SK-N-SH treated with all-trans-retinoic acid at 6 μM for 48 hours (cell line): ENCODE results near the gene RAD54L.

ENCODE experiments used
- ATAC-seq: fragments of 200-7000 bp; cut with Tn5 transposase; 3 replicates; pipeline ENCODE4 v1.9.1; 2020; ENCODE audit warnings: mild to moderate bottlenecking, moderate library complexity
- ARNTL ChIP-seq: fragments of 450-650 bp; formaldehyde crosslinking; IDR thresholded peaks from 2 replicates; pipeline ENCODE4 v1.5.0; 2020; ENCODE audit warnings: low read depth, mild to moderate bottlenecking, moderate library complexity, borderline replicate concordance
- CSDC2 ChIP-seq: fragments of 250-450 bp; sonication (Bioruptor Pico); IDR thresholded peaks from 2 replicates; pipeline ENCODE4 v1.5.0; 2020; ENCODE audit warnings: mild to moderate bottlenecking, moderate library complexity
- ESRRG ChIP-seq: fragments of 250-450 bp; sonication (Bioruptor Pico); IDR thresholded peaks from 2 replicates; pipeline ENCODE4 v1.6.1; 2021; ENCODE audit warnings: mild to moderate bottlenecking
- GLIS3 ChIP-seq: fragments of 250-450 bp; sonication (Bioruptor Pico); IDR thresholded peaks from 2 replicates; pipeline ENCODE4 v1.5.0; 2020; ENCODE audit warnings: mild to moderate bottlenecking, moderate library complexity
- ISL1 ChIP-seq: fragments of 250-450 bp; sonication (Bioruptor Pico); IDR thresholded peaks from 2 replicates; pipeline ENCODE4 v2.1.2; 2022; ENCODE audit warnings: mild to moderate bottlenecking, moderate library complexity
- OSR1 ChIP-seq: fragments of 250-450 bp; sonication (Bioruptor Pico); IDR thresholded peaks from 2 replicates; pipeline ENCODE4 v1.8.0; 2022; ENCODE audit warnings: moderate library complexity, mild to moderate bottlenecking, inconsistent platforms
- PATZ1 ChIP-seq: fragments of 250-450 bp; sonication (Bioruptor Pico); IDR thresholded peaks from 2 replicates; pipeline ENCODE4 v1.8.0; 2020; ENCODE audit warnings: mild to moderate bottlenecking, moderate library complexity, borderline replicate concordance
- PPARA ChIP-seq: fragments of 250-450 bp; sonication (Bioruptor Pico); IDR thresholded peaks from 2 replicates; pipeline ENCODE4 v1.5.0; 2020; ENCODE audit warnings: mild to moderate bottlenecking, borderline replicate concordance
- RARB ChIP-seq: fragments of 250-450 bp; sonication (Bioruptor Pico); IDR thresholded peaks from 2 replicates; pipeline ENCODE4 v1.8.0; 2021; ENCODE audit warnings: mild to moderate bottlenecking, moderate library complexity
- SNAI2 ChIP-seq: fragments of 250-450 bp; sonication (Bioruptor Pico); IDR thresholded peaks from 2 replicates; pipeline ENCODE4 v1.5.0; 2020; ENCODE audit warnings: mild to moderate bottlenecking, moderate library complexity
- TCF4 ChIP-seq: fragments of 250-450 bp; sonication (Bioruptor Pico); IDR thresholded peaks from 2 replicates; pipeline ENCODE4 v1.8.0; 2021; ENCODE audit warnings: mild to moderate bottlenecking, moderate library complexity, borderline replicate concordance
- TOX ChIP-seq: fragments of 250-450 bp; sonication (Bioruptor Pico); IDR thresholded peaks from 2 replicates; pipeline ENCODE4 v1.8.0; 2021; ENCODE audit warnings: mild to moderate bottlenecking, moderate library complexity, borderline replicate concordance
- TSHZ2 ChIP-seq: fragments of 250-450 bp; sonication (Bioruptor Pico); IDR thresholded peaks from 2 replicates; pipeline ENCODE4 v1.5.0; 2020; ENCODE audit warnings: mild to moderate bottlenecking, moderate library complexity
- ZC3H10 ChIP-seq: fragments of 250-450 bp; sonication (Bioruptor Pico); IDR thresholded peaks from 2 replicates; pipeline ENCODE4 v1.5.1; 2021; ENCODE audit warnings: mild to moderate bottlenecking, moderate library complexity
- ZFP3 ChIP-seq: fragments of 250-450 bp; sonication (Bioruptor Pico); IDR thresholded peaks from 2 replicates; pipeline ENCODE4 v1.5.0; 2020; ENCODE audit warnings: mild to moderate bottlenecking, moderate library complexity
- ZFP30 ChIP-seq: fragments of 450-650 bp; formaldehyde crosslinking; IDR thresholded peaks from 2 replicates; pipeline ENCODE4 v1.5.0; 2022; ENCODE audit warnings: mild to moderate bottlenecking, moderate library complexity
- ZNF565 ChIP-seq: fragments of 450-650 bp; formaldehyde crosslinking; conservative IDR thresholded peaks from 2 replicates; pipeline ENCODE4 v1.5.0; 2020; ENCODE audit warnings: low read depth, mild to moderate bottlenecking, moderate library complexity
- ZNF70 ChIP-seq: fragments of 450-650 bp; formaldehyde crosslinking; IDR thresholded peaks from 2 replicates; pipeline ENCODE4 v1.5.0; 2020; ENCODE audit warnings: mild to moderate bottlenecking, moderate library complexity
- ZNF8 ChIP-seq: fragments of 450-650 bp; formaldehyde crosslinking; IDR thresholded peaks from 2 replicates; pipeline ENCODE4 v1.5.0; 2020; ENCODE audit warnings: mild to moderate bottlenecking, moderate library complexity
- TF ChIP-seq, protein P1 (sequence below): fragments of 250-450 bp; sonication (Bioruptor Pico); IDR thresholded peaks from 2 replicates; pipeline ENCODE4 v1.5.1; 2021; ENCODE audit warnings: mild to moderate bottlenecking, moderate library complexity
- TF ChIP-seq, protein P2 (sequence below): fragments of 250-450 bp; sonication (Bioruptor Pico); IDR thresholded peaks from 2 replicates; pipeline ENCODE4 v1.5.1; 2020; ENCODE audit warnings: low read depth, mild to moderate bottlenecking, moderate library complexity

The RAD54L gene

DNA sequence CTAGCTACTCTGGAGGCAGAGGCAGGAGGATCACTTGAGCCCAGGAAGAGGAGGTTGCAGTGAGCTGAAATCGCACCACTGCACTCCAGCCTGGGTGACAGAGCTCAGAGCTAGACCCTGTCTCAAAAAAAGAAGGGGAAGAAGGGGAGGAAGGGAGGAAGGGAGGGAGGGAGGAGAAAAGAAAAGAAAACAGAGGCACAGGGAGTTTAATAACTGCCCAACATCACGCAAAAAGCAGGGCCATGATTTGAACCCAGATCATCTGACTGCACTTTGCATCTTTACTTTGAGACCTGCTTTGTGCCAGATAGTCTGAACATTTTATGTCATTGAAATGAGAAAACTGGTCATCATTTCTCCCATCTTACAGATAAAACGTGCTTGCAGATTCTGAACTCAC, 42.4 kb upstream of the RAD54L start:
- TF ChIP-seq ESRRG = no peak
- TF ChIP-seq ZFP30 = no peak
- no peak for TF ChIP-seq SNAI2 (CRISPR knock-in tag)
- TF ChIP-seq, protein P1, sequence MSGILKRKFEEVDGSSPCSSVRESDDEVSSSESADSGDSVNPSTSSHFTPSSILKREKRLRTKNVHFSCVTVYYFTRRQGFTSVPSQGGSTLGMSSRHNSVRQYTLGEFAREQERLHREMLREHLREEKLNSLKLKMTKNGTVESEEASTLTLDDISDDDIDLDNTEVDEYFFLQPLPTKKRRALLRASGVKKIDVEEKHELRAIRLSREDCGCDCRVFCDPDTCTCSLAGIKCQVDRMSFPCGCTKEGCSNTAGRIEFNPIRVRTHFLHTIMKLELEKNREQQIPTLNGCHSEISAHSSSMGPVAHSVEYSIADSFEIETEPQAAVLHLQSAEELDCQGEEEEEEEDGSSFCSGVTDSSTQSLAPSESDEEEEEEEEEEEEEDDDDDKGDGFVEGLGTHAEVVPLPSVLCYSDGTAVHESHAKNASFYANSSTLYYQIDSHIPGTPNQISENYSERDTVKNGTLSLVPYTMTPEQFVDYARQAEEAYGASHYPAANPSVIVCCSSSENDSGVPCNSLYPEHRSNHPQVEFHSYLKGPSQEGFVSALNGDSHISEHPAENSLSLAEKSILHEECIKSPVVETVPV (CRISPR knock-in tag) = no peak
- no peak for TF ChIP-seq PATZ1 (CRISPR knock-in tag)
- no peak for TF ChIP-seq TSHZ2 (CRISPR knock-in tag)
- TF ChIP-seq ZC3H10 (CRISPR knock-in tag) = no peak
- no peak for TF ChIP-seq OSR1 (CRISPR knock-in tag)
- no peak for TF ChIP-seq ARNTL
- no peak for TF ChIP-seq ZFP3
- no peak for TF ChIP-seq GLIS3
- TF ChIP-seq RARB (CRISPR knock-in tag) = no peak
- no peak for TF ChIP-seq TOX (CRISPR knock-in tag)
- no peak for TF ChIP-seq ZNF8 (CRISPR knock-in tag)
- TF ChIP-seq TCF4 (CRISPR knock-in tag) = no peak
- no peak for TF ChIP-seq ZNF565 (CRISPR knock-in tag)
- no peak for ATAC-seq

GRCh38 chr1:46205791-46206190, 41.8 kb upstream of the RAD54L start:
- no peak for ATAC-seq
- no peak for TF ChIP-seq TOX (CRISPR knock-in tag)
- no peak for TF ChIP-seq OSR1 (CRISPR knock-in tag)
- TF ChIP-seq ESRRG = no peak
- no peak for TF ChIP-seq ZNF70
- TF ChIP-seq ZFP3 = no peak
- no peak for TF ChIP-seq RARB (CRISPR knock-in tag)
- TF ChIP-seq ZFP30 = no peak
- TF ChIP-seq GLIS3 = no peak
- no peak for TF ChIP-seq ISL1
- TF ChIP-seq, protein P2, sequence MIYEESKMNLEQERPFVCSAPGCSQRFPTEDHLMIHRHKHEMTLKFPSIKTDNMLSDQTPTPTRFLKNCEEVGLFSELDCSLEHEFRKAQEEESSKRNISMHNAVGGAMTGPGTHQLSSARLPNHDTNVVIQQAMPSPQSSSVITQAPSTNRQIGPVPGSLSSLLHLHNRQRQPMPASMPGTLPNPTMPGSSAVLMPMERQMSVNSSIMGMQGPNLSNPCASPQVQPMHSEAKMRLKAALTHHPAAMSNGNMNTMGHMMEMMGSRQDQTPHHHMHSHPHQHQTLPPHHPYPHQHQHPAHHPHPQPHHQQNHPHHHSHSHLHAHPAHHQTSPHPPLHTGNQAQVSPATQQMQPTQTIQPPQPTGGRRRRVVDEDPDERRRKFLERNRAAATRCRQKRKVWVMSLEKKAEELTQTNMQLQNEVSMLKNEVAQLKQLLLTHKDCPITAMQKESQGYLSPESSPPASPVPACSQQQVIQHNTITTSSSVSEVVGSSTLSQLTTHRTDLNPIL (CRISPR knock-in tag) = no peak
- no peak for TF ChIP-seq CSDC2 (CRISPR knock-in tag)
- TF ChIP-seq ZNF8 (CRISPR knock-in tag) = no peak
- TF ChIP-seq, all 23 proteins: peak for 0

DNA sequence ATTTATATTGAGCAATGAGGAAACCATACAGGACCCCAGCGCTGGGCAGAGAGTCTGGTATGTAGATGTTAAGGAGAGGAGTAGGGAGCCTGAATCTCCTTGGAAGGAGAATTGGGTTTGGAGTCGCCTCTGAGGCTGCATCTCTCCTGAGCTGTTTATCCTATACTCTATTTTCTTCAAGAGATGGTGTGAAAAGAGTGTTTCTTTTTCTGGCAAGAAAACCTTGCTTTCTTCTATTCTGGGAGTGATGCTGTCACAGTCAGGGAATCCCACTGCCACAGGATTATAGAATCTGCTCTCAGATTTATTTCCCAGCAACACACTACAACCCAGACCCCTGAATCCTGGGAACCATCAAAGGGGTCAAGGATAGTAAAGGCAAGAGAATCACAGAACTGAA, 41.2 kb upstream of the RAD54L start:
- no peak for ATAC-seq
- TF ChIP-seq, protein P1 (CRISPR knock-in tag) = no peak
- TF ChIP-seq OSR1 (CRISPR knock-in tag) = no peak
- no peak for TF ChIP-seq TOX (CRISPR knock-in tag)
- no peak for TF ChIP-seq PPARA (CRISPR knock-in tag)
- no peak for TF ChIP-seq ZFP30
- no peak for TF ChIP-seq GLIS3
- TF ChIP-seq ZFP3 = no peak
- no peak for TF ChIP-seq ZC3H10 (CRISPR knock-in tag)
- TF ChIP-seq RARB (CRISPR knock-in tag) = no peak
- no peak for TF ChIP-seq ARNTL
